Activated CD8-positive, alpha-beta memory T cell treated with anti-CD3 and anti-CD28 coated beads, Interleukin-2, amount 50 U/mL, for 24 hours (primary cell): ENCODE measurements around the gene PIGV.
A peak's percentile ranks its signal among the peaks of the same experiment; 100 is the strongest.
"Not testable (repeated sequence)": the region's sequence is repeated elsewhere in the genome, so short reads cannot be mapped to it uniquely, and the experiment has no call there.

Experiments used
- DNase-seq: peaks from one replicate; pipeline ENCODE4 v3.0.0-alpha.2; 2020; ENCODE audit errors: extremely low read depth

The PIGV gene

DNA sequence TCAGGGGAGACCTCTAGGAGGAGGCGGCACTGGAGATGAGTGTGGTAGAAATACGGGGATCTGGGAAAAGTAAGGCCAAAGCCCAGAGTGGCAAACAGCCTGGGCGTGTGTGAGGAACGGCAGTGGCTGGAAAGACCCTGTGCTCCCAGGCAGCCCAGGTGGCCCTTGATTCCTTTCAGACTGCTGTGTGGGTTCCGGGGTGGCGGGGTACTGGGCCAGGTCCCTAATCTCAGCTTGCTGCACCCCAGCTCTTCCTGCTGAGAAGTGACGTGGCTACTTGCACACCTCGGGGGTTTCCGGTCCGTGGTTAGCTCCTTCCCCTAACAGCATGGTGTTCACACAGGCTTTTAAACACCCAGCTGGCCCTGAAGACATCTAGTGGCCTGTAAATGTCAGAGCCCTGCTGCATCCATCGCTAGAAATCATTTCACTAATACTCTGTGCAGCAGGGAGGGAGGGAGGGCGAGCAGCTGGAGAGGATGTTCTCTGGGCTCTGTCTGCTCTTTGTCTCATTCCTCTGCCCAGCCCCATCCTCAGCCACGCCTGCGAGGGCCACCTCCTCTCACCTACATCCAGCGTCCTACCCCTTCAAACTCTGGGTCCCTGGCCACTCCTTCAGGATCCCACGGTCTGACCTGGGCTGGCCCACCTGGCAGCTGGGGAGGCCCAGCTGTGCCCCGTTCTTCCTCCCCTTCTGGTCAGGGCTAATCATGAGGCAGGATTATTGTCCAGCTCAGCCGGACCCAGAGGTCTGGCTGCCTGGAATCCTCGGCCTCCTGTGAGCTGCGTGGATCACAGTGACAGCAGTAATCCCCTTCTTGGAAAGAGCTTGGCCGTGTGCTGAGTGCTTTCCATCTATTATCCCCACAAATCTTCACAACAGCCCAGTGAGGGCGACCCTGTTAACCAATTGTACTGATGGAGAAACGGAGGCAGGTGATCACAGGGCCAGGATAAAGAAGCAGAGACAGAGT, 46.0 kb downstream of the PIGV start:
- peak; percentile 73 for DNase-seq

DNA sequence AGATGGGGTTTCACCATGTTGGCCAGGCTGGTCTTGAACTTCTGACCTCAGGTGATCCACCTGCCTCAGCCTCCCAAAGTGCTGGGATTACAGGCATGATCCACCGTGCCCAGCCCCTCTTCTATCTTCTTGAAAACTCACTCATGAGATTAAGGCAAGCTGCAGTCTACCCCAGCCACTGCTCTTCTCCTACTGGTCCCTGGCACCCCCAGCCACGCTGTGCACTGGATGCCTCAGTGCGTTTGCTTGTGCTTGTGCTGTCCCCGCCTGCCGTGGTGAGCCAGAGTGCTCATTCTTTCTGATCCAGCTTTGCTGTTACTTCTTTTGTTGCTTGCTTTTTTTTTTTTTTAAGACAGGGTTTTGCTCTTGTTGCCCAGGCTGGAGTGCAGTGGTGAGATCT, 49.9 kb downstream of the PIGV start:
- DNase-seq, result not testable (repeated sequence)

- DNase-seq, result no peak
Observed at GRCh38 chr1:26838474-26839338, 51.0 kb downstream of the PIGV start.

GRCh38 chr1:26839339-26839722, 51.6 kb downstream of the PIGV start:
- DNase-seq, result no peak

DNA sequence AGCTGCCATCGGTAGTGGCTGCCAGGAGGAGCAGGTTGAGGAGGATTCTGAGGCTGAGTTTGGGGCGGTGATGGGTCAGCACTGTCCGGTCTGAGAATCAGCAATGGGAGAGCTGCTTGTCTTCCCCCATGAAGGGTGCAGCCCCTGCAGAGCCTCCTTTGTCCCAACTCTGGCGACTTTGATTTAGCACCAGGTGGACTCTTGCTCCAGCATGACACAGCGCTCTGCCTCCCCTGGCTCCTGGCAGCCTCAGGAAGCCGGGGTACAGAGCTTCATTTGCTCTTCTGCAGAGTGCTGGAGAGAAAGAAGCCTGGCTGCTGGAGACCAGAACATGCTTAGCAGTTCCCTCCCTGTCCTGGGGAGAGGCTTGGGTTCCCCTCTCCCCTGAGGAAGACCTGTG, 52.0 kb downstream of the PIGV start:
- DNase-seq, result no peak

DNA sequence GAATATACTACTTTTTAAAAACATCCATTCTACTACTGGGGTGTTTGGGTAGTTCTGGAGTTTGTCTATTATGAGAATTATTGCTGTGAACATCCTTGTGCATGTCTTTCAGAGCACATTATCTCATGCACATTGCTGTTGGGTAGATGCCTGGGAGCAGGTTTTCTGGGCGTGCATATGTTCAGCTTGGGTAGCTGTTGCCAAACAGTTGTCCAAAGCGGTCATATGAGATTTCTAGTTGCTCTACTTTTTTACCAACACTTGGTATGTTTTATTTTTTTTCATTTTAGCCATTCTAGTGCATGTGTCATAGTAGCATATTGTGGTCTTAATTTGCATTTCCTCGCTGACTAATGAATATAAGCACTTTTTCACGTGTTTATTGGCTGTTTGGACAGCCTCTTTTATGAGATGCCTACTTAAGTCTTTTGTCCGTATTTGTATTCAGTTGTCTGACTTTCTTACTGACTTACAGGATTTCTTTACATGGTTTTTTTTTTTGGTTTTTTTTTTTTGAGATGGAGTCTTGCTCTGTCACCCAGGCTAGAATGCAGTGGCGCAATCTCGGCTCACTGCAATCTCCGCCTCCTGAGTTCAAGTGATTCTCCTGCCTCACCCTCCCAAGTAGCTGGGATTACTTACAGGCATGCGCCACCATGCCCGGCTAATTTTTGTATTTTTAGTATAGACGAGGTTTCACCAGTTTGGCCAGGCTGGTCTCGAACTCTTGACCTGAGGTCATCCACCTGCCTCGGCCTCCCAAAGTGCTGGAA, 56.9 kb downstream of the PIGV start:
- no peak for DNase-seq

GRCh38 chr1:26847826-26848225, 60.1 kb downstream of the PIGV start:
- DNase-seq, result not testable (repeated sequence)
